Lower leg skin (tissue), 3 donors: ENCODE results near the gene ZBTB40.

ENCODE experiments used
- CTCF ChIP-seq, 3 donors: fragments of 450-650 bp; IDR thresholded peaks; one replicate each; pipeline ENCODE4 v1.5.1; 2016; ENCODE audit warnings: antibody characterized with exemption in 3 of 3, mild to moderate bottlenecking in 3 of 3, moderate library complexity in 2 of 3
- POLR2A ChIP-seq, 2 donors: fragments of 450-650 bp; IDR thresholded peaks; one replicate each; pipeline ENCODE4 v1.6.1; 2016 to 2017; ENCODE audit warnings: antibody characterized with exemption in 2 of 2, mild to moderate bottlenecking in 1 of 2, moderate library complexity in 1 of 2

- TF ChIP-seq POLR2A (IDR thresholded peaks at IDR 0.05), result no peak
- TF ChIP-seq CTCF (IDR thresholded peaks at IDR 0.05), result no peak
Observed at GRCh38 chr1:22529901-22530621, 78.4 kb downstream of the ZBTB40 start.
